Measurements from ENCODE around the gene SORT1. TPM values are rescaled to one million over a fixed set of nuclear protein-coding genes. Genes with fewer than 3 reads are reported as not detected.
"Not testable (repeated sequence)": the region's sequence is repeated elsewhere in the genome, so short reads cannot be mapped to it uniquely, and the experiment has no call there.

Gene SORT1
- total RNA-seq, 2 donors from 2014 or later, result 0.57 to 2.6 TPM

DNA sequence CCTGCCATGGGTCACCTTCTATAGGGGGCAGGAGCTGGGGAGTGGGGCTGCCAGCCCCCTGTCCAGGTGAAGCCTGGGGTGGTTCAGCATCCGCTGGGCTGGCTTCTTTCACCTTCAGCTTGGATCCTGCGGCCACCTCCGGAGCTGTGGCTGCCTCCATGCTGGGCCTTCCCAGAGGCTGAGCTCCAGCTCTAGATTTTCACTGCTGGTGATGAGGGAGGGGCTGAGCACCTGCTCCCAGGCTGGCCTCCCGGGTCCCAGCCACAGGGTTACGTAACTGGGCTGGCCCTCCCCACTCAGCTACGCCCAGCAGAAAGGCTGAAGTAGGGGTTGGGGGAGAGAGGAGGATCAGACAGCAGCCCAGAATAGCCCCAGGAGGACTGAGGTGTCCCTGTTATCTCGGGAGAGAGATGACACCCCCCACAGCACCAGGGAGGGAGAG lies 90.9 kb downstream of the SORT1 start, which contains the start of gene MYBPHL:
MYBPHL (minus strand) TSS at position 180 of the 442 bp plus-strand sequence; CDS start at position 160, 20 bp downstream.
- Mint-ChIP-seq H3K4me3 (no peak within 1 kb of the TSS), H3K27me3 (peaks cover 56% of the 10 kb centered on the region), H3K36me3 (ENCODE audit: low read depth) (no peaks in the 10 kb centered on the region), H3K4me1 (peaks cover 2% of the 10 kb centered on the region), H3K27ac (no peak within 1 kb of the TSS)
- H3K9me3 ChIP-seq (ENCODE audit: control insufficient read depth, low read length, poor library complexity, severe bottlenecking), result no peaks in the 10 kb centered on the region
- ATAC-seq (no peak), DNase-seq (no peak)

DNA sequence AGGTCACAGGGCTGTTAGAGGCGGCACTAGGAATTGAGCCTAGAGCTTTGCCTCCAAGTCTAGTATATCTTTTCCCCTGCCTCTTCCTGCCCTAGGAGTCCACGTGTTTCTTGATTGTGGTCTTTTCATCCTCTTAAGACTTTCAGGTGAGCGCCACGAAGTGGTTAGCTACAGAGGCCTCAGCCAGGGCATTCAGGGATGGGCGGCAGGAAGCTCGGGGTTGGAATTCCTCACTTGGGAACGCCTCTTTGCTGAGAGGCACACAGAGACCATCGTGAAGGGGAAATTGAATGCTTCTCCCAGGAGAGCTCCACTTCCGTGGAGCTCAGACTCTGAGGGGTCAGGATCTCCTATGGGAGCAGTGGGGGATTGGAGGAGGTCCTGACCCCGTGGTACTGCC lies 91.7 kb downstream of the SORT1 start:
- not testable (repeated sequence) for H3K36me3 Mint-ChIP-seq (ENCODE audit: low read depth); H3K27ac Mint-ChIP-seq; ATAC-seq; H3K9me3 ChIP-seq (ENCODE audit: control insufficient read depth, low read length, poor library complexity, severe bottlenecking); H3K4me3 Mint-ChIP-seq; H3K4me1 Mint-ChIP-seq; DNase-seq
- peaks cover 48% of the 10 kb centered on the region for H3K27me3 Mint-ChIP-seq

DNA sequence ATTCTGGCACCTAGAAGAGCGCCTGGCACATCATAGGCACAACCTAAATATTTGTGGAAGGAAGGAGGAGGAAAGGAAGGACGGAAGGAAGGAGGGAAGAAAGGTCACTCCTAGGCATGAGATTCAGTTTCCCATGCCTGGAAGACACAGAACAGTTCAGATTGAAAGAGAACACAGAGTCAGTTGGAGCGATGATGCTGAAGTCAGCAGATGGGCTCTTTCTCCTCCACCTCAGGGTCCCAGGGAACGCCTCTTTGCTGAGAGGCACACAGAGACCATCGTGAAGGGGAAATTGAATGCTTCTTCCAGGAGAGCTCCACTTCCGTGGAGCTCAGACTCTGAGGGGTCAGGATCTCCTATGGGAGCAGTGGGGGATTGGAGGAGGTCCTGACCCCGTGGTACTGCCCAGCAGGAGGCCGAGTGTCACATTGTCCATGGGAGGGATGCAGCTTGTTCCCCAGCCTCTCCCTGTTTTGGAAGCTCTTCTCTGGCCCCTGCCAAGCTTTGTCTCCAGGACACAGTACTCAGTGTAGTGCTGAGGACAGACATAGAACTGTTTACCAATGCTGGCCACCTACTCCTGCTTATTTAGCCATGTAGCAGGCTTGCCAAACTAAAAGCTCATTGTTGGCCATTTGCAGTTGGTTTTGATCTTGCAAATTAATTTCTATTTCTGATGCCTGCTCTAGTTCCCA lies 93.3 kb downstream of the SORT1 start:
- no peak overlapping the region for H3K4me3 Mint-ChIP-seq
- no peaks in the 10 kb centered on the region for H3K9me3 ChIP-seq (ENCODE audit: control insufficient read depth, low read length, poor library complexity, severe bottlenecking)
- H3K27me3 Mint-ChIP-seq, result peaks cover 45% of the 10 kb centered on the region
- ATAC-seq (no peak), DNase-seq (no peak)
- H3K36me3 Mint-ChIP-seq (ENCODE audit: low read depth), result no peaks in the 10 kb centered on the region
- H3K27ac Mint-ChIP-seq, result no peak overlapping the region
- H3K4me1 Mint-ChIP-seq, result peaks cover 2% of the 10 kb centered on the region

DNA sequence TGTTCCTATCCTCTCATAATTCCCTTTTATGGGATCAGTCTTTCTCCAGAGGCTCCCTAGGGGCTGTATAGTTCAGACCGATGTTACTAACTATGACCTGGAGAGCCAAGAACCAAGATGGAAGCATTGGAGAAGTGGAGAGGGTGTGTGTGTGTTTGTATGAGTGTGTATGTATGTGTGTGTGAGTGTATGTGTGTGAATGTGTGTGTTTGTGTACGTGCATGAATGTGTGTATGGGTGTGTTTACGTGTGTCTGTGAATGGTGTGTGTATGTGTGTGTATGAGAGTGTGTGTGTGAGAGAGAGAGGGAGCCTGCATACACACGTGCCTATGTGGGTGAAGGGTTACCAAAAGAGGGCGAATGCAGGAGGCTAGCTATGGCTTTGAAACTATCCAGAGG lies 95.8 kb downstream of the SORT1 start:
- H3K9me3 ChIP-seq (ENCODE audit: control insufficient read depth, low read length, poor library complexity, severe bottlenecking), result no peaks in the 10 kb centered on the region
- ATAC-seq (no peak), DNase-seq (no peak)
- H3K4me1 Mint-ChIP-seq, result peaks cover 2% of the 10 kb centered on the region
- no peak overlapping the region for H3K4me3 Mint-ChIP-seq
- H3K27me3 Mint-ChIP-seq, result peaks cover 38% of the 10 kb centered on the region
- H3K36me3 Mint-ChIP-seq (ENCODE audit: low read depth), result no peaks in the 10 kb centered on the region
- no peak overlapping the region for H3K27ac Mint-ChIP-seq

DNA sequence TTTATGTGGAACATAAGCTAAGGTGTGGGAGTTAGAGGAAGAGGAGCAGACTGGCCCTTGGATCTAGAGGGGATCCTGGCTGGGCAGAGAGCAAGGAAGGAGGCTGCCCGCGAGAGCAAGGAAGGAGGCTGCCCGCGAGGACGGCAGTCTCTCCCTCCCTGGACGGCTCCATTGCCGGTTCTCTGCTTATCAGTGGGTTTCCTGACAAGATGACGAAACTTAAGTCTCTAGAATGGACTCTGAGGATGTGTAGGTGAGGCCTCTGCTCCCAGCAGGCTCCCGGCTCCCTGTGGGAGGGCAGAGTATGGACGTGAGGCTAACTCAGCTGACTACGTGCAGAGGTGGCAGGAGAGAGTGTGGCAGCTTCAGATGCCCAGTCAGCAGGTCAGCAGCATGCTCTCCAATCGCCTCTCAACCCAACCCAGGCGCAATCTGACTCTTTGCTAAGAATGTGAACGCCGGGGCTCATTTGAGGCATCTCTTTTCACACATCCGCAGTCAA lies 97.0 kb downstream of the SORT1 start:
- DNase-seq, result no peak
- no peak for ATAC-seq
- Mint-ChIP-seq H3K27me3 (peaks cover 40% of the 10 kb centered on the region), H3K4me3 (no peak overlapping the region), H3K4me1 (peaks cover 2% of the 10 kb centered on the region), H3K36me3 (ENCODE audit: low read depth) (no peaks in the 10 kb centered on the region), H3K27ac (no peak overlapping the region)
- no peaks in the 10 kb centered on the region for H3K9me3 ChIP-seq (ENCODE audit: control insufficient read depth, low read length, poor library complexity, severe bottlenecking)

DNA sequence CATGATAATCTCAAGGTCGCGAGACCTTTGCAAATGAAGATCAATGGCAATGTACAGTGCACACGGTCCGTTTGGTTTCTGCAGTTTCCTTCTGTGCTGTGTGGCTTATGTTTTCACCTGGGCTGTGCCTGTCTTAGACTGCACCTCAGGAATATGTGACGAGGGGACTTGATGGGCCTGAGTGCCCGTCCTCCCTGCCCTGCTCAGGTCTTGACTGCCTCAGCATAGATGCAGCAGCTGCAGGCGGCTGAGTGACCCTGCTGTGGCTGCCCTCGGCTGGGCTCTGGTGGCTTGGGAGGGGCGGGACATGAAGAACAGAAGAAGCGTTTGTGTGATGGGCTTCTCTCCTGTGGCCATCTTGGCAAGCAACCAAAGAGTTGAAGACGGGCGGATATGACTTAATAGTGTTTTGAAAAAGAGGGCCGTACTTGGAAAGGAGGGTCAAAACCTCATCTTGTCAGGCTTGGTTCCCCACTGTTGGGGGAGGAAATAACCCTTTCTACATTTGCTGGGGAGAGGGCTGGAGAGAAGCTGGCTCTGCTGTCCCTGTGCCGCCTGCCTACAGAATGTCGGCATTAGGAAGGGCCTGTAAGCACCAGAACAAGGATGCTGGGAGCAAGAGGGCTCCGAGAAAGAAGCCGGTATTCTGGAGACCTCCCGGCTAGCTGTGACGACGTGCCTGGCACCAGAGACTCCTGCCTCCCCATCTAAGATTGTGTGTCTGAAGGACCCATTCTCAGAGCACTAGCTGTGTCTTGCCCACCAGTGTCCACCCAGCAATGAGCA lies 98.0 kb downstream of the SORT1 start:
- ATAC-seq (no peak), DNase-seq (no peak)
- no peaks in the 10 kb centered on the region for H3K9me3 ChIP-seq (ENCODE audit: control insufficient read depth, low read length, poor library complexity, severe bottlenecking)
- Mint-ChIP-seq H3K36me3 (ENCODE audit: low read depth) (no peaks in the 10 kb centered on the region), H3K27me3 (peaks cover 40% of the 10 kb centered on the region), H3K4me1 (peaks cover 4% of the 10 kb centered on the region), H3K4me3 (no peak overlapping the region), H3K27ac (no peak overlapping the region)

DNA sequence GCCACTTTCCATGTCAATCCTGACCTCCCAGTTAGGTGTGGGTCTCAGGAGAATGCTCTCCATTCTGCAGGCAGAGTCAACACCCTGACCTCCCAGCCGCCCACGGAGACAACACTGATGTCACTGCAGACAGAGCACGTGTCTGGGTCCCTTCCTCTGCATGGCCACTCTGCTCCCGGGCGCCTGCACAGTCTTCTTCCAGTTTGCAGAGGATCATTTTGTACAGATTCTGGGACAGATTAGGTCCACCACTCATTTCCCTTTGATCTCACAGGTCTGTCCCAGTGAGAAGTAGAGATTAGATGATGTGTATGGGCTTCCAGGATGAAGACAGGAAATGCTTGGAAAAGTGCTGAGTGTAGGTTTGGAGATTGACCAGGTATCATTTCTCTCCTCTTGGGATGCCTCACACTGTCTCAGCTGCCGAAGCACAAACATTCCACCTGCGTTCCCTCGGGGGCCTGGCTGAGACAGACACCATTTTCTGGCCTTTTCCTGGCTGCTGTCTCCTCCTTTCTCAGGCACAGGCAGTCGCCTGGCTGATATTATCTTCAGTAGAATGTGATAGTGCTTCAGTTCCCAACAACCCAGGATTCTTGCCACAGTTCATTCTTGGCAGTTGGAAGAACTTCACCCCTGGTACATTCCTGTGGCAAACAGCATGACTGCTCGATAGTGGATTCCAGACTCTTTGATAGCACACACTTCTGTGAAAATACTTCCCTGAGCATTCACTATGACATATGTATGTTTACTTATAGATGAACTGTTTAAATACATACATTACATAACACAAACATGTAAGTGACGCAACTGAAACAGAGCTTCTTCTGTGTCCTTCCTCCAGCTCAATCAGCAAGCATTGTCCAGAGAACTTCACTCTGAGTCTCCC lies 98.8 kb downstream of the SORT1 start:
- no peak overlapping the region for H3K27ac Mint-ChIP-seq
- H3K36me3 Mint-ChIP-seq (ENCODE audit: low read depth), result no peaks in the 10 kb centered on the region
- peaks cover 4% of the 10 kb centered on the region for H3K4me1 Mint-ChIP-seq
- H3K4me3 Mint-ChIP-seq, result no peak overlapping the region
- ATAC-seq, result no peak
- H3K9me3 ChIP-seq (ENCODE audit: control insufficient read depth, low read length, poor library complexity, severe bottlenecking), result no peaks in the 10 kb centered on the region
- no peak for DNase-seq
- H3K27me3 Mint-ChIP-seq, result peaks cover 43% of the 10 kb centered on the region

DNA sequence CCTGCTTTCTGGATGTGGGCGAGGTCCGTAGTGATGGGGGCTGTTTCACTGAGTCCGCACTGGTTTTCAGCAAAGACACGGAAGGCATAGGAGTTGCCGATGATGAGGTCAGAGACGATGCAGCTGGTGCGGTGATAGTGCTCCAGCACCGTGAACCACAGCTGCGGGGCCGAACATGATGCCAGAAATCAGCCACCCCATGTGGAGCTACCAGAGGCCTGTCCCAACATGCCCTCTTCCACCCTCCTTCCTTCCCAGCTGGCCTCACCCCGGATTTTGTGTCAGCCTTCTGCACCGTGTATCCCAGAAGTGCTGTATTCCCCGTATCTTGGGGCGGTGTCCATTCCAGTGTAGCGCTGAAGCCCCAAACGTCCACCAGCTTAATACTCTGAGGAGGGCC lies 100.9 kb downstream of the SORT1 start:
- Mint-ChIP-seq H3K36me3 (ENCODE audit: low read depth) (no peaks in the 10 kb centered on the region), H3K4me3 (no peak overlapping the region), H3K4me1 (peaks cover 4% of the 10 kb centered on the region), H3K27ac (no peak overlapping the region), H3K27me3 (peaks cover 43% of the 10 kb centered on the region)
- H3K9me3 ChIP-seq (ENCODE audit: control insufficient read depth, low read length, poor library complexity, severe bottlenecking), result no peaks in the 10 kb centered on the region
- ATAC-seq (no peak), DNase-seq (no peak)

DNA sequence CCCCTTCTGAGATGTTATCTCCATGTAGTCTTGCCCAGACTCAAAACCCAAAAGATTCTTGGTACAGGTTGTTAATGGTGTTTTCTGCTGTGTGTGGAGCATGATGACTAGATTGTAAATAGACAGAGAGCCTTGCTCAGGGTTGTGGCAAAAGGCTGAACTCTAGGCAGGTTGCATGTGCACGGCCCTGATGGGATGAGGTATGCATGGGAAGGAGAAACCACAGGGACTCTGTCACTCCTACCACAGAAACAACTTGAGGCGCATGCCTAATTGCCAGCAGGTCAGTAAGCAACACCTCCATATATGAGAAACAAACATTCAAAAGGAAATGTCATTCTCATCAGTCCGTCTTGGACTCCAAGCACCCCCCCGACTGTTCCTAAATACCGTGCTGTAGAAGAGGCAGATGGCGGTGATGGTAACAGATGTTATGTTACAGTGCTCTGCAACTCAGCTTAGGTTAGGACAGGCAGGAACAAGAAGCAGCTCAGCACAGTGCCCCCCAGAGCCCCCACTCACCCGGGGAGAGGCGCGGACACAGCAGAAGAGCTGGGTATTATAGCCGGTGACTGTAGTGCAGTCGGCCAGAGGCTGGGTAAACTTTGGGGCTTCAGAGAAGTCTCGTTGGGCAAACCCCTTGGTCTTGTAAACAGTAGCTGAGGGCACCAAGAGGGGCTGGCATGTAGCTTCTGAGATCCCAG lies 101.9 kb downstream of the SORT1 start:
- H3K4me3 Mint-ChIP-seq, result no peak overlapping the region
- H3K27me3 Mint-ChIP-seq, result peaks cover 43% of the 10 kb centered on the region
- peaks cover 4% of the 10 kb centered on the region for H3K4me1 Mint-ChIP-seq
- no peaks in the 10 kb centered on the region for H3K36me3 Mint-ChIP-seq (ENCODE audit: low read depth)
- DNase-seq, result no peak
- H3K27ac Mint-ChIP-seq, result no peak overlapping the region
- no peaks in the 10 kb centered on the region for H3K9me3 ChIP-seq (ENCODE audit: control insufficient read depth, low read length, poor library complexity, severe bottlenecking)
- ATAC-seq, result no peak

DNA sequence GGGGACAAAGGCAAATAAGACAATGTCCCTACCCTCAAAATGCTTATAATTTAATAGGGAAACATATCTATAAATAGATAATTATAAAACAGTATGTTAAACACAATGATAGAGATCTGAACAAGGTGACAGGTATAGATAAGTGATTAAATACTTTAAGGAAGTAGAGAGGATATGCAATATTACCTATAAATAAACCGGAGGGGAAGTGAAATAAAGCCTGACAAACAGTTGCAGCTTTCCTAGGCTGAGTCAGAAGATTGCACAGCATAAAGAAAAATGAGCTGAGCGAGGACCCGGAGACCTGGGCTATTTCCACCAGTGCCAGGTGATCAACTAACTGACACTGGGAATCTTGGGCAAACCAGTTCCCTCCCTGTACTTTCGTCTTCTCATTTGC lies 103.2 kb downstream of the SORT1 start:
- no peaks in the 10 kb centered on the region for H3K9me3 ChIP-seq (ENCODE audit: control insufficient read depth, low read length, poor library complexity, severe bottlenecking)
- H3K36me3 Mint-ChIP-seq (ENCODE audit: low read depth), result no peaks in the 10 kb centered on the region
- DNase-seq (no peak), ATAC-seq (no peak)
- no peak overlapping the region for H3K4me3 Mint-ChIP-seq
- no peak overlapping the region for H3K27ac Mint-ChIP-seq
- peaks cover 4% of the 10 kb centered on the region for H3K4me1 Mint-ChIP-seq
- H3K27me3 Mint-ChIP-seq, result peaks cover 31% of the 10 kb centered on the region

DNA sequence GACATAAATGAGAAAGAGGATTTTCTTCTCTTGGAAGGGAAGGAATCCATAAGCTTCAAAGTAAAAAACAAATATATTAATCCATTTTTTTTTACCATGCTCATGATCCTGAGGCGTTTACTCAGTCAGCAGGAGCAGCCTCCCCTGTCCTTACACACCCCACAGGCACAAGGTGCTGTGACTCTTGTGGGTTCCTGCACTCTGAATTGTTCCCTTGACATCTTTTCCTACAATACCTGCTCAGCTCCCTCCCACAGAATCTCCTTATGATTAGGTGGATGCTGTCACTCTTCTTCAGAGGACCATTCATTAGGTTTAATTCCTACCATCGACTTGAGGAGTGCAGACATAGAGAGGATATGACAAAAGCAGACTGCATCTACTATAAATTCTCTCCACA lies 104.7 kb downstream of the SORT1 start:
- Mint-ChIP-seq H3K4me1 (peaks cover 2% of the 10 kb centered on the region), H3K4me3 (no peak overlapping the region), H3K27me3 (peaks cover 20% of the 10 kb centered on the region), H3K27ac (no peak overlapping the region), H3K36me3 (ENCODE audit: low read depth) (no peaks in the 10 kb centered on the region)
- no peak for ATAC-seq
- no peak for DNase-seq
- no peaks in the 10 kb centered on the region for H3K9me3 ChIP-seq (ENCODE audit: control insufficient read depth, low read length, poor library complexity, severe bottlenecking)

DNA sequence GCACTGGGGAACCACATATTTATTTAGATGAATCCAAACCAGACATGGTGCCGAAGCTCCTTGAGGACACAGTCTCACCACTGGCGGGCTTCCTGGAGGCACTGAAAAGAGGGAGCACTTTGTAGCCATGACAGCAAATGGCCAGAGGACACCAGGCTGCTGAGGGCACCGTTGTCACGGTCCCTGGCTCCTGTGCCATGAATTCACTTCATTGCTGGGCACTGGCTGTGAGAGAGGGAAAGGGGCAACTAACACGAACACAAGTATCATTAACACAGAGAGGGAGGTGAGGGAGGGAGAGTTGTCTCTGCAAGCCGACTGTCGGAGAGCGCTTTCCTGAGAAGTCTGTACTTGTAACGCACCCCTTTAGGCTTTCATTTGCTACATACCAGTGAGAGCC lies 105.4 kb downstream of the SORT1 start:
- ATAC-seq (no peak), DNase-seq (no peak)
- Mint-ChIP-seq H3K4me1 (peaks cover 2% of the 10 kb centered on the region), H3K27ac (no peak overlapping the region), H3K4me3 (no peak overlapping the region), H3K36me3 (ENCODE audit: low read depth) (no peaks in the 10 kb centered on the region), H3K27me3 (peaks cover 20% of the 10 kb centered on the region)
- H3K9me3 ChIP-seq (ENCODE audit: control insufficient read depth, low read length, poor library complexity, severe bottlenecking), result no peaks in the 10 kb centered on the region

Measured in T-helper 17 cell (primary cell).